Peyer's patch (tissue), 4 donors: ENCODE data around the gene KIF26B. TPM values are rescaled to one million over a fixed set of nuclear protein-coding genes. Genes with fewer than 3 reads are reported as not detected.

Source experiments
- DNase-seq, 3 donors: peaks; one replicate each; pipeline ENCODE4 v3.0.0-alpha.2; 2017 to 2019
- H3K27ac ChIP-seq, 4 donors: fragments of 200-600 bp; sonication (generic); one replicate each; pipeline ENCODE4 v1.5.1; 2016 to 2019
- H3K27me3 ChIP-seq, 2 donors: fragments of 200-600 bp; sonication (generic); one replicate each; pipeline ENCODE4 v1.5.1; 2019
- H3K36me3 ChIP-seq, 3 donors: fragments of 200-600 bp; sonication (generic); one replicate each; pipeline ENCODE4 v1.5.1; 2016 to 2019
- H3K4me1 ChIP-seq, 4 donors: fragments of 200-600 bp; sonication (generic); one replicate each; pipeline ENCODE4 v1.5.1; 2016 to 2019
- H3K4me3 ChIP-seq, 4 donors: fragments of 200-600 bp; sonication (generic); 1 replicate in 3 of 4; 2 replicates in 1 of 4; pipeline ENCODE4 v1.5.1; 2016 to 2019; ENCODE audit warnings: mild to moderate bottlenecking in 1 of 4
- H3K9me3 ChIP-seq, 4 donors: fragments of 200-600 bp; sonication (generic); one replicate each; pipeline ENCODE4 v1.5.1; 2016 to 2019; ENCODE audit warnings: mild to moderate bottlenecking in 1 of 4
- POLR2A ChIP-seq, 2 donors: fragments of 450-650 bp; IDR thresholded peaks; one replicate each; pipeline ENCODE4 v1.5.1; 2017; ENCODE audit warnings: antibody characterized with exemption in 2 of 2, mild to moderate bottlenecking in 2 of 2, moderate library complexity in 2 of 2
- total RNA-seq, 4 donors: library from RNA; depleted of rRNA; stranded (reverse); fragments of >200 nt; gene quantifications; one replicate each; pipeline ENCODE4 v1.1.0, GENCODE V29; 2016
- TF ChIP-seq, protein P1 (sequence below), 6 experiments: fragments of 450-650 bp in 4 of 6; fragments of 200-600 bp in 2 of 6; sonication (generic) in 1 of 6; IDR thresholded peaks; one replicate each; pipeline ENCODE4 v1.5.1; 2017 to 2019; ENCODE audit warnings: antibody characterized with exemption in 6 of 6, mild to moderate bottlenecking in 3 of 6, moderate library complexity in 1 of 6

The KIF26B gene
- total RNA-seq, 4 donors from 2014 or later: 0.70 to 1.6 (median 1.1) TPM

- DNase-seq: no peak
- no peaks in the 10 kb centered on the region for H3K27me3 ChIP-seq
- no peak for TF ChIP-seq POLR2A (IDR thresholded peaks at IDR 0.05)
- no peak overlapping the region for H3K4me3 ChIP-seq
- no peak overlapping the region for H3K27ac ChIP-seq
- no peaks in the 10 kb centered on the region for H3K36me3 ChIP-seq
- no peaks in the 10 kb centered on the region for H3K4me1 ChIP-seq
- H3K9me3 ChIP-seq: no peaks in the 10 kb centered on the region
Measured at GRCh38 chr1:245173446-245174211, 18.8 kb downstream of the KIF26B start.

GRCh38 chr1:245177071-245177900 lies 22.5 kb downstream of the KIF26B start:
- Histone ChIP-seq H3K27me3 (no peaks in the 10 kb centered on the region), H3K27ac (no peak overlapping the region), H3K9me3 (no peaks in the 10 kb centered on the region), H3K4me3 (no peak overlapping the region), H3K4me1 (no peaks in the 10 kb centered on the region), H3K36me3 (no peaks in the 10 kb centered on the region)
- TF ChIP-seq, protein P1, sequence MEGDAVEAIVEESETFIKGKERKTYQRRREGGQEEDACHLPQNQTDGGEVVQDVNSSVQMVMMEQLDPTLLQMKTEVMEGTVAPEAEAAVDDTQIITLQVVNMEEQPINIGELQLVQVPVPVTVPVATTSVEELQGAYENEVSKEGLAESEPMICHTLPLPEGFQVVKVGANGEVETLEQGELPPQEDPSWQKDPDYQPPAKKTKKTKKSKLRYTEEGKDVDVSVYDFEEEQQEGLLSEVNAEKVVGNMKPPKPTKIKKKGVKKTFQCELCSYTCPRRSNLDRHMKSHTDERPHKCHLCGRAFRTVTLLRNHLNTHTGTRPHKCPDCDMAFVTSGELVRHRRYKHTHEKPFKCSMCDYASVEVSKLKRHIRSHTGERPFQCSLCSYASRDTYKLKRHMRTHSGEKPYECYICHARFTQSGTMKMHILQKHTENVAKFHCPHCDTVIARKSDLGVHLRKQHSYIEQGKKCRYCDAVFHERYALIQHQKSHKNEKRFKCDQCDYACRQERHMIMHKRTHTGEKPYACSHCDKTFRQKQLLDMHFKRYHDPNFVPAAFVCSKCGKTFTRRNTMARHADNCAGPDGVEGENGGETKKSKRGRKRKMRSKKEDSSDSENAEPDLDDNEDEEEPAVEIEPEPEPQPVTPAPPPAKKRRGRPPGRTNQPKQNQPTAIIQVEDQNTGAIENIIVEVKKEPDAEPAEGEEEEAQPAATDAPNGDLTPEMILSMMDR (IDR thresholded peaks at IDR 0.05): no peak
- TF ChIP-seq POLR2A (IDR thresholded peaks at IDR 0.05): no peak
- DNase-seq: peak in 1 of 3 donors; percentile 57

- Histone ChIP-seq H3K36me3 (no peaks in the 10 kb centered on the region), H3K9me3 (no peaks in the 10 kb centered on the region), H3K27me3 (no peaks in the 10 kb centered on the region), H3K4me1 (no peaks in the 10 kb centered on the region), H3K4me3 (no peak overlapping the region), H3K27ac (no peak overlapping the region)
- no peak for TF ChIP-seq POLR2A (IDR thresholded peaks at IDR 0.05)
- TF ChIP-seq, protein P1 (IDR thresholded peaks at IDR 0.05): no peak
- no peak for DNase-seq
Measured at GRCh38 chr1:245179706-245180105, 24.9 kb downstream of the KIF26B start.

DNA sequence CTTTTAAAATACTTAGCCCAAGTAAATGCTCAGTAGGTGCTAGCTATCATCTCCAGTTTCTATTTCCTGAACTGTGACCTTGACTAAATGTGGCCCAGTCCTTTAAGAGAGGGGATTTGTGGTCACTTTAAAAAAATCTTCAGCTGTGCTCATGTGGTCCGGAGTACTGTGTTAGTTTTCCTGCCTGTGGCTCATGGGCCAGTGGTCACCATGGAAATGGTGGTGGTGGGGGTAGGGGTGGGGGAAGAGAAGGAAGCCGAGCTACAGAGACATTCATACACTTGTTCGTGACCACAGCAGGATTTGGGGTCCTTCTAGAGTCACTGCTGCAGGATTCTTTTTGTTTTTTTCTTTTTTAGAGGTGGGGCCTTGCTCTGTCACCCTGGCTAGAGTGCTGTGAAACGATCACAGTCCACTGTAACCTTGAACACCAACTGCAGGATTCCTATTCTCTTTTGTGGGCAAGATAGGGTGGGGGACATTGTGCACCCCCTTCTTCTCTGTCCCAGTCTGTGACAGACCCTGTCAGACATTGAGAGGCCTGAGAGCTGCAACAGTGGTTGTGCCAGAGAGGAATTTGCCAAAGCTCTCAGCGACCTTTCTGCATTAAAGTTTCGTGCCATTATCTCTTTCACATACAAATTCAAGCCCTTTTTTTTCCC lies 25.8 kb downstream of the KIF26B start:
- no peak for DNase-seq
- Histone ChIP-seq H3K36me3 (no peaks in the 10 kb centered on the region), H3K4me1 (no peaks in the 10 kb centered on the region)

DNA sequence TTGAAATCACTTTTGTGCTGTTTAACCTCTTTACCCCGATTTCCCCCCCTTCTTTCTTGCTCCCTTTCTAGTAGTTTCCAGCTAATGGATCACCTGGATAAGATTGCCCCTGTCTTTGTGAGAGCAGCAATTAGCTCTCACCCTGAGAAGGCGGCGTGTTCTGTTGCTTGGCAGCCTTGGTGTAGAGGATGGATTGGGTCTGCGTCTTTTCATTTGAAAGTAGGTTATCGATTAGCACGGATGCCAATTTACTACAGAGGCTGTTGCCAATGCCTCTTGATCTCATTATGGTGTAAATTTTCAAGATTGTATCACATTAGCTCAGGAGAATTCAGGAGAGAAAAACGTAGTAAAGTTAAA lies 26.4 kb downstream of the KIF26B start:
- no peak for DNase-seq
- Histone ChIP-seq H3K36me3 (no peaks in the 10 kb centered on the region), H3K27me3 (no peaks in the 10 kb centered on the region), H3K4me3 (no peak overlapping the region), H3K4me1 (no peaks in the 10 kb centered on the region), H3K27ac (no peak overlapping the region), H3K9me3 (no peaks in the 10 kb centered on the region)
- TF ChIP-seq, protein P1 (IDR thresholded peaks at IDR 0.05): no peak
- no peak for TF ChIP-seq POLR2A (IDR thresholded peaks at IDR 0.05)

More for the DNA sequence above, 25.8 kb downstream of the KIF26B start:
- no peak overlapping the region for H3K27ac ChIP-seq
- TF ChIP-seq POLR2A (IDR thresholded peaks at IDR 0.05): no peak
- TF ChIP-seq, protein P1 (IDR thresholded peaks at IDR 0.05): no peak
- H3K9me3 ChIP-seq: no peaks in the 10 kb centered on the region
- H3K4me3 ChIP-seq: no peak overlapping the region
- H3K27me3 ChIP-seq: no peaks in the 10 kb centered on the region
